ENCODE data around the gene RNF41. TPM values are rescaled to one million over a fixed set of nuclear protein-coding genes. Genes with fewer than 3 reads are reported as not detected.
A peak's percentile ranks its signal among the peaks of the same experiment; 100 is the strongest.

RNF41 gene
- total and polyA plus RNA-seq, 2 of the 13 experiments (the other 11 are each of a cell fraction or from before 2014, with no cell fraction given) = 27.1 to 39.4 TPM

DNA sequence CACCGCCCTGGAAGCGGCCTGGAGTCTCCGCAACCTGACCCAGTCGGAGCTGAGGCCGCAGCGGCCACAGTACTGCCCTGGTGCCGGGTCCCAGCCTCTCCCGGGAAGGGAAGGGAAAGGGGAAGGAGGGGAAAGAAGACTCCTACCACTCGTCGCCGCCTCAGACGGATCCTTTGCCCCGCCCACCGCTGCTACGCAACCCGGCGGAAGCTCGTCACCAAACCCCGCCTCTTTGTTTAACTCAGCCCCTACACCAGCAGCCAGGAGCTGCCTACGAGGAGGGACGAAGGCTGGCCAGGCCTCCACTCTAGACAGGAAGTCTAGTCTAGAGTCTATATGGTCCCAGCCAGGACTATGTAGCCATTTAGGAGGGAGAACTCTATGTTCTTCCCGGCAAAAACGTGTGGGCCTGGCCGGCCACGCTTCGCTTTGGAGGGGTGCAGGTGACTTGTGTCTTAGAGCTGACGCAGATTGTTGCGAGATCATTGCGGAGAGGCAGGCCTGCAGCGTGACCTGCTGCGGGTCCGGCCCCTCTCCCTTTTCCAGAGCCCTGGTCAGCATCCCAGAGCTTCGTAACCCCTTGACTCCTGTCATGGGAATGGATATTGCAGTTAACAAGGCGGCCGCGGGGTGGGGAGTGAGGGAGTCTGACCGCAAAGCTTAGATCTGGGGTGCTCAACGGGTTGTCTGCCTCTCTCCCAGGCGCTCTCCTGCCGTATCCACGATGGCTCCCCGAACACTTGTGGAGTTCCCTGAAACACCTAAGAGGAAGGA, at the start of gene RNF41 (continued):
- 0 out of 2 replicates have a peak, but pooled peaks have one; percentile 70 for TF ChIP-seq SATB2 (CRISPR knock-in tag; IDR thresholded peaks at IDR 0.05)
- TF ChIP-seq ATF1 (CRISPR knock-in tag; IDR thresholded peaks at IDR 0.05) = peak; percentile 85
- TF ChIP-seq MTF2 (CRISPR knock-in tag; IDR thresholded peaks at IDR 0.05; ENCODE audit: borderline replicate concordance) = peak; percentile 66; the same call in 1 of the 2 replicates
- 0 out of 2 replicates have a peak, but pooled peaks have one; percentile 28 for TF ChIP-seq ZNF143 (CRISPR knock-in tag; IDR thresholded peaks at IDR 0.05)
- TF ChIP-seq HNRNPK (IDR thresholded peaks at IDR 0.05; ENCODE audit: low read depth, low read length, poor library complexity, severe bottlenecking) = peak; percentile 87
- TF ChIP-seq TAF1 (CRISPR knock-in tag; IDR thresholded peaks at IDR 0.05) = peak; percentile 77
- TF ChIP-seq TOPORS (CRISPR knock-in tag; IDR thresholded peaks at IDR 0.05) = 0 out of 2 replicates have a peak, but pooled peaks have one; percentile 22
- no peak for TF ChIP-seq SOX13 (IDR thresholded peaks at IDR 0.05)
- peak in 1 of 2 experiments; percentile 43; a peak in 1 of 4 replicates for TF ChIP-seq SOX13 (CRISPR knock-in tag; conservative IDR thresholded peaks at IDR 0.05 in 1 of 2, IDR thresholded peaks at IDR 0.05 in 1 of 2)
- TF ChIP-seq SP1 (IDR thresholded peaks at IDR 0.05) = no peak
- peak; percentile 79 for TF ChIP-seq SP1 (CRISPR knock-in tag; IDR thresholded peaks at IDR 0.05)
- TF ChIP-seq ZNF282 (IDR thresholded peaks at IDR 0.05; ENCODE audit: partially characterized antibody) = no peak
- TF ChIP-seq KLF12 (CRISPR knock-in tag; IDR thresholded peaks at IDR 0.05; ENCODE audit: borderline replicate concordance) = peak; percentile 79; the same call in 1 of the 2 replicates
- no peak for TF ChIP-seq THRA (CRISPR knock-in tag; IDR thresholded peaks at IDR 0.05; ENCODE audit: borderline replicate concordance)
- TF ChIP-seq, protein P1, sequence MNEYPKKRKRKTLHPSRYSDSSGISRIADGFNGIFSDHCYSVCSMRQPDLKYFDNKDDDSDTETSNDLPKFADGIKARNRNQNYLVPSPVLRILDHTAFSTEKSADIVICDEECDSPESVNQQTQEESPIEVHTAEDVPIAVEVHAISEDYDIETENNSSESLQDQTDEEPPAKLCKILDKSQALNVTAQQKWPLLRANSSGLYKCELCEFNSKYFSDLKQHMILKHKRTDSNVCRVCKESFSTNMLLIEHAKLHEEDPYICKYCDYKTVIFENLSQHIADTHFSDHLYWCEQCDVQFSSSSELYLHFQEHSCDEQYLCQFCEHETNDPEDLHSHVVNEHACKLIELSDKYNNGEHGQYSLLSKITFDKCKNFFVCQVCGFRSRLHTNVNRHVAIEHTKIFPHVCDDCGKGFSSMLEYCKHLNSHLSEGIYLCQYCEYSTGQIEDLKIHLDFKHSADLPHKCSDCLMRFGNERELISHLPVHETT (CRISPR knock-in tag; conservative IDR thresholded peaks at IDR 0.05) = peak; percentile 66
- TF ChIP-seq E2F2 (CRISPR knock-in tag; IDR thresholded peaks at IDR 0.05; ENCODE audit: borderline replicate concordance) = no peak
- peak; percentile 82 for TF ChIP-seq YEATS2 (CRISPR knock-in tag; IDR thresholded peaks at IDR 0.05; ENCODE audit: borderline replicate concordance)
- TF ChIP-seq ZNF34 (CRISPR knock-in tag; IDR thresholded peaks at IDR 0.05; ENCODE audit: borderline replicate concordance) = no peak
- no peak for TF ChIP-seq SYNCRIP (IDR thresholded peaks at IDR 0.05; ENCODE audit: insufficient read depth, low read depth, low read length)
- 0 out of 2 replicates have a peak, but pooled peaks have one; percentile 39 for TF ChIP-seq GZF1 (CRISPR knock-in tag; IDR thresholded peaks at IDR 0.05)
- TF ChIP-seq ZNF326 (CRISPR knock-in tag; IDR thresholded peaks at IDR 0.05; ENCODE audit: borderline replicate concordance) = no peak
- 0 out of 2 replicates have a peak, but pooled peaks have one; percentile 44 for TF ChIP-seq NFKBIZ (CRISPR knock-in tag; IDR thresholded peaks at IDR 0.05)
- no peak; the same call in 1 of the 2 replicates for TF ChIP-seq NKX3-1 (CRISPR knock-in tag; IDR thresholded peaks at IDR 0.05)
- peak; percentile 74; the same call in 1 of the 2 replicates for TF ChIP-seq NRL (CRISPR knock-in tag; IDR thresholded peaks at IDR 0.05; ENCODE audit: borderline replicate concordance)
- peak; percentile 56; the same call in 1 of the 2 replicates for TF ChIP-seq ZNF709 (CRISPR knock-in tag; IDR thresholded peaks at IDR 0.05)
- TF ChIP-seq HNRNPUL1 (IDR thresholded peaks at IDR 0.05; ENCODE audit: low read depth, low read length) = no peak
- TF ChIP-seq MIER2 (CRISPR knock-in tag; IDR thresholded peaks at IDR 0.05) = peak; percentile 31; the same call in 1 of the 2 replicates
- no peak for TF ChIP-seq TCF7L2 (IDR thresholded peaks at IDR 0.05; ENCODE audit: low read depth, low read length)

Data from HepG2 (cell line).